PC-3 (cell line): ENCODE data around the gene PEAK3.

Experiments used
- EZH2 ChIP-seq: fragments of 300-600 bp; sonication (generic); IDR thresholded peaks from one replicate; pipeline ENCODE4 v1.6.1; 2017; ENCODE audit warnings: antibody characterized with exemption, mild to moderate bottlenecking, low read length; ENCODE audit not compliant: unreplicated experiment
- EZH2phosphoT487 ChIP-seq: fragments of 300-600 bp; sonication (generic); IDR thresholded peaks from 2 replicates; pipeline ENCODE4 v1.6.1; 2018; ENCODE audit warnings: mild to moderate bottlenecking, antibody characterized with exemption, low read length, borderline replicate concordance
- TF ChIP-seq, protein P1 (sequence below): fragments of 300-600 bp; sonication (generic); conservative IDR thresholded peaks from 2 replicates; pipeline ENCODE4 v1.5.1; 2017; ENCODE audit warnings: antibody characterized with exemption, low read depth, mild to moderate bottlenecking, low read length

DNA sequence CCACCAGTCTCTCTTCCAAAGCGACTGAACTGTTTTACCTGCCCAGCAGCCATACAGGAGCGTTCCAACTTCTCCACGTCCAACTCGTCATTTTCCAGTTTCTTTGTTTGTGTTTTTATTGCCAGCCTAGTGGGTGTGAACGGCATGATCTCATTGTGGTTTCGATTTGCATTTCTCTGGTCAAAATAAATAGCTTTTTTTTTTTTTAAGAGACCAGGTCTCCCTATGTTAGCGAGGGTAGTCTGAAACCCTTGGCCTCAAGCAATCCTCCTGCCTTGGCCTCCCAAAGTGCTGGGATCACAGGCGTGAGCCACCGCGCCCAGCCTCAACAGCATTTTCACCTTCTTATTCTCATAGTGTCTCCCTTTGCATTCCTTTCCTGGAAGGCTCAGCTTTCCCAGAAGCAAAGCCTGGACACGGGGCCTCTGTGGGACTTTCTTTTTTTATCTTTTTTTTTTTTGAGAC is 21.6 kb downstream of the PEAK3 start:
- TF ChIP-seq EZH2phosphoT487 (no peak), EZH2 (no peak)
- TF ChIP-seq, protein P1, sequence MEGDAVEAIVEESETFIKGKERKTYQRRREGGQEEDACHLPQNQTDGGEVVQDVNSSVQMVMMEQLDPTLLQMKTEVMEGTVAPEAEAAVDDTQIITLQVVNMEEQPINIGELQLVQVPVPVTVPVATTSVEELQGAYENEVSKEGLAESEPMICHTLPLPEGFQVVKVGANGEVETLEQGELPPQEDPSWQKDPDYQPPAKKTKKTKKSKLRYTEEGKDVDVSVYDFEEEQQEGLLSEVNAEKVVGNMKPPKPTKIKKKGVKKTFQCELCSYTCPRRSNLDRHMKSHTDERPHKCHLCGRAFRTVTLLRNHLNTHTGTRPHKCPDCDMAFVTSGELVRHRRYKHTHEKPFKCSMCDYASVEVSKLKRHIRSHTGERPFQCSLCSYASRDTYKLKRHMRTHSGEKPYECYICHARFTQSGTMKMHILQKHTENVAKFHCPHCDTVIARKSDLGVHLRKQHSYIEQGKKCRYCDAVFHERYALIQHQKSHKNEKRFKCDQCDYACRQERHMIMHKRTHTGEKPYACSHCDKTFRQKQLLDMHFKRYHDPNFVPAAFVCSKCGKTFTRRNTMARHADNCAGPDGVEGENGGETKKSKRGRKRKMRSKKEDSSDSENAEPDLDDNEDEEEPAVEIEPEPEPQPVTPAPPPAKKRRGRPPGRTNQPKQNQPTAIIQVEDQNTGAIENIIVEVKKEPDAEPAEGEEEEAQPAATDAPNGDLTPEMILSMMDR: no peak
